Esophagus squamous epithelium (tissue), 4 donors: ENCODE data around the gene PRC1.

Source experiments
- CTCF ChIP-seq, 6 experiments: fragments of 450-650 bp in 4 of 6; fragments of 200-600 bp in 2 of 6; sonication (generic) in 2 of 6; IDR thresholded peaks; one replicate each; pipeline ENCODE4 v1.5.1; 2016 to 2019; ENCODE audit warnings: antibody characterized with exemption in 6 of 6, mild to moderate bottlenecking in 4 of 6, moderate library complexity in 4 of 6
- POLR2A ChIP-seq, 4 donors: fragments of 450-650 bp; IDR thresholded peaks; one replicate each; pipeline ENCODE4 v1.6.1; 2017; ENCODE audit warnings: antibody characterized with exemption in 4 of 4, mild to moderate bottlenecking in 4 of 4, moderate library complexity in 3 of 4

GRCh38 chr15:90959894-90960293, 34.4 kb downstream of the PRC1 start:
- TF ChIP-seq CTCF (IDR thresholded peaks at IDR 0.05) (no peak), POLR2A (IDR thresholded peaks at IDR 0.05) (no peak)
